IPS-NIHi7 (cell line): Measurements from ENCODE around the gene PDZRN4.
"Not testable (repeated sequence)": the region's sequence is repeated elsewhere in the genome, so short reads cannot be mapped to it uniquely, and the experiment has no call there.

Source experiments
- DNase-seq: peaks from one replicate; pipeline ENCODE4 v3.0.0; 2012; ENCODE audit warnings: mixed read lengths; ENCODE audit errors: extremely low spot score

PDZRN4 gene

GRCh38 chr12:41213648-41214047 lies 25.5 kb downstream of the PDZRN4 start:
- DNase-seq, result no peak

- DNase-seq, result no peak
Measured at GRCh38 chr12:41217727-41218126, 29.6 kb downstream of the PDZRN4 start.

GRCh38 chr12:41220931-41221330 lies 32.8 kb downstream of the PDZRN4 start:
- no peak for DNase-seq

GRCh38 chr12:41221491-41221890 lies 33.4 kb downstream of the PDZRN4 start:
- no peak for DNase-seq

- no peak for DNase-seq
Measured at GRCh38 chr12:41223600-41223999, 35.5 kb downstream of the PDZRN4 start.

GRCh38 chr12:41224066-41224465 lies 35.9 kb downstream of the PDZRN4 start:
- DNase-seq, result no peak

- DNase-seq, result no peak
Measured at GRCh38 chr12:41225179-41225578, 37.1 kb downstream of the PDZRN4 start.

- DNase-seq, result no peak
Measured at GRCh38 chr12:41228066-41228820, 40.1 kb downstream of the PDZRN4 start.

- no peak for DNase-seq
Measured at GRCh38 chr12:41230756-41231155, 42.6 kb downstream of the PDZRN4 start.

GRCh38 chr12:41234692-41235091 lies 46.6 kb downstream of the PDZRN4 start:
- DNase-seq, result no peak

GRCh38 chr12:41242603-41243002 lies 54.5 kb downstream of the PDZRN4 start:
- no peak for DNase-seq

- DNase-seq, result no peak
Measured at GRCh38 chr12:41248391-41248790, 60.3 kb downstream of the PDZRN4 start.

GRCh38 chr12:41250748-41251147 lies 62.6 kb downstream of the PDZRN4 start:
- DNase-seq, result no peak

GRCh38 chr12:41254004-41254914 lies 66.1 kb downstream of the PDZRN4 start:
- DNase-seq, result no peak

- not testable (repeated sequence) for DNase-seq
Measured at GRCh38 chr12:41263196-41263595, 75.1 kb downstream of the PDZRN4 start.

- DNase-seq, result no peak
Measured at GRCh38 chr12:41264281-41264680, 76.2 kb downstream of the PDZRN4 start.

- no peak for DNase-seq
Measured at GRCh38 chr12:41269056-41269455, 80.9 kb downstream of the PDZRN4 start.

GRCh38 chr12:41271489-41271888 lies 83.4 kb downstream of the PDZRN4 start:
- DNase-seq, result no peak

- DNase-seq, result no peak
Measured at GRCh38 chr12:41274643-41275042, 86.5 kb downstream of the PDZRN4 start.

- peak; percentile 42 for DNase-seq
Measured at GRCh38 chr12:41277100-41277945, 89.2 kb downstream of the PDZRN4 start.

GRCh38 chr12:41277946-41278267 lies 89.8 kb downstream of the PDZRN4 start:
- DNase-seq, result no peak
